ENCODE measurements around the gene PBX3. TPM values are rescaled to one million over a fixed set of nuclear protein-coding genes. Genes with fewer than 3 reads are reported as not detected.

Gene PBX3
- polyA plus RNA-seq, 1 experiment: 37.6 TPM

GRCh38 chr9:126014726-126015125 is 267.6 kb downstream of the PBX3 start:
- no peak overlapping the region for H3K4me3 ChIP-seq (ENCODE audit: low read depth, low read length)
- no peak overlapping the region for H3K27ac ChIP-seq (ENCODE audit: low read depth, low read length)
- POLR2A ChIA-PET: no interaction called here
- no peak for DNase-seq (ENCODE audit: low read depth, low spot score)
- no peaks in the 10 kb centered on the region; the same call in 1 of the 2 replicates for H3K9me3 ChIP-seq (ENCODE audit: control insufficient read depth, insufficient read depth, low read length)
- H3K27me3 ChIP-seq (ENCODE audit: control insufficient read depth, insufficient read depth, low read length): peaks cover 2% of the 10 kb centered on the region
- CTCF ChIA-PET: no interaction called here
- no peak for TF ChIP-seq CTCF (IDR thresholded peaks at IDR 0.05; ENCODE audit: low read depth, low read length)

GRCh38 chr9:126015424-126015823 is 268.3 kb downstream of the PBX3 start:
- CTCF ChIA-PET: no interaction called here
- no peak overlapping the region for H3K4me3 ChIP-seq (ENCODE audit: low read depth, low read length)
- H3K27ac ChIP-seq (ENCODE audit: low read depth, low read length): no peak overlapping the region
- TF ChIP-seq CTCF (IDR thresholded peaks at IDR 0.05; ENCODE audit: low read depth, low read length): no peak
- DNase-seq (ENCODE audit: low read depth, low spot score): no peak
- no peaks in the 10 kb centered on the region; the same call in 1 of the 2 replicates for H3K9me3 ChIP-seq (ENCODE audit: control insufficient read depth, insufficient read depth, low read length)
- H3K27me3 ChIP-seq (ENCODE audit: control insufficient read depth, insufficient read depth, low read length): peaks cover 4% of the 10 kb centered on the region
- POLR2A ChIA-PET: no interaction called here

GRCh38 chr9:126016579-126017290 is 269.6 kb downstream of the PBX3 start:
- H3K4me3 ChIP-seq (ENCODE audit: low read depth, low read length): no peak overlapping the region
- no peaks in the 10 kb centered on the region; the same call in 1 of the 2 replicates for H3K9me3 ChIP-seq (ENCODE audit: control insufficient read depth, insufficient read depth, low read length)
- DNase-seq (ENCODE audit: low read depth, low spot score): no peak
- H3K27ac ChIP-seq (ENCODE audit: low read depth, low read length): no peak overlapping the region
- POLR2A ChIA-PET: no interaction called here
- CTCF ChIA-PET: no interaction called here
- H3K27me3 ChIP-seq (ENCODE audit: control insufficient read depth, insufficient read depth, low read length): peaks cover 4% of the 10 kb centered on the region
- TF ChIP-seq CTCF (IDR thresholded peaks at IDR 0.05; ENCODE audit: low read depth, low read length): no peak

Other genes starting within 250 kb of the PBX3 start
- 128 and 140 TPM in 2 replicates for gene MAPKAP1, start 40.2 kb upstream of the PBX3 start, polyA plus RNA-seq (2011; rRNA removed)

All from AG04450 (cell line).